Measurements from ENCODE around the gene SEC24A.
"Not testable (repeated sequence)": the region's sequence is repeated elsewhere in the genome, so short reads cannot be mapped to it uniquely, and the experiment has no call there.

The SEC24A gene

GRCh38 chr5:134715466-134715865, 66.9 kb downstream of the SEC24A start:
- not testable (repeated sequence) for H3K9me3 ChIP-seq (ENCODE audit: control insufficient read depth, low read depth, low read length); H3K9ac ChIP-seq (ENCODE audit: low read length); H3K4me1 ChIP-seq (ENCODE audit: control insufficient read depth, low read depth, low read length); H3K4me3 ChIP-seq (ENCODE audit: low read length); H3K27me3 ChIP-seq (ENCODE audit: control insufficient read depth, insufficient read depth, low read length); H3K27ac ChIP-seq (ENCODE audit: low read length)
- peaks cover 24% of the 10 kb centered on the region for H3K36me3 ChIP-seq (ENCODE audit: control insufficient read depth, low read depth, low read length)

DNA sequence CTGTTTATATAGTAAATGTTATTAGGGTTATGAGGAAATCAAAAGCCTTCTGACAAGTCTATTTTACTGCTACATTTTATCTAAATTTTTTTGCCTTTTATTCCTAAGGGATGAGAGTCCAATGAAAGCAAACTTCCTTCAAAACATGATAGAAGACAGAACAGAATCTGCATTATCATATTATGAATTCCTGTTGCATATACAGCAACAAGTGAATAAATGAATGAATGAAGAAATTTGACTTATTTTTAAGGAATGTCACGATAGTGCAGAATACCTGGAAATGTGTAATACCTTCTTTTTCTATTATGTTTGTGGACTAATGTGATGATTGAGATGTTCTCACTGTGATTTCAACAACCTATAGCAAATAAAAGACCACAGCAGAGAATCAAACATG, 76.3 kb downstream of the SEC24A start:
- H3K27me3 ChIP-seq (ENCODE audit: control insufficient read depth, insufficient read depth, low read length) = no peaks in the 10 kb centered on the region
- no peaks in the 10 kb centered on the region for H3K4me1 ChIP-seq (ENCODE audit: control insufficient read depth, low read depth, low read length)
- H3K36me3 ChIP-seq (ENCODE audit: control insufficient read depth, low read depth, low read length) = peaks cover 18% of the 10 kb centered on the region
- no peaks in the 10 kb centered on the region for H3K9me3 ChIP-seq (ENCODE audit: control insufficient read depth, low read depth, low read length)
- no peak overlapping the region for H3K4me3 ChIP-seq (ENCODE audit: low read length)
- H3K27ac ChIP-seq (ENCODE audit: low read length) = no peak overlapping the region
- no peak overlapping the region for H3K9ac ChIP-seq (ENCODE audit: low read length)

- H3K9me3 ChIP-seq (ENCODE audit: control insufficient read depth, low read depth, low read length) = no peaks in the 10 kb centered on the region
- H3K27ac ChIP-seq (ENCODE audit: low read length) = no peak overlapping the region
- no peak overlapping the region for H3K4me3 ChIP-seq (ENCODE audit: low read length)
- H3K36me3 ChIP-seq (ENCODE audit: control insufficient read depth, low read depth, low read length) = no peaks in the 10 kb centered on the region
- no peak overlapping the region for H3K9ac ChIP-seq (ENCODE audit: low read length)
- no peaks in the 10 kb centered on the region for H3K27me3 ChIP-seq (ENCODE audit: control insufficient read depth, insufficient read depth, low read length)
- H3K4me1 ChIP-seq (ENCODE audit: control insufficient read depth, low read depth, low read length) = no peaks in the 10 kb centered on the region
Observed at GRCh38 chr5:134732819-134733218, 84.2 kb downstream of the SEC24A start.

GRCh38 chr5:134735243-134735642, 86.7 kb downstream of the SEC24A start:
- H3K27ac ChIP-seq (ENCODE audit: low read length) = no peak overlapping the region

GRCh38 chr5:134736173-134736812, 87.7 kb downstream of the SEC24A start:
- H3K36me3 ChIP-seq (ENCODE audit: control insufficient read depth, low read depth, low read length) = no peaks in the 10 kb centered on the region

More at GRCh38 chr5:134735243-134735642, 86.7 kb downstream of the SEC24A start:
- Histone ChIP-seq H3K9ac (ENCODE audit: low read length) (no peak overlapping the region), H3K4me3 (ENCODE audit: low read length) (no peak overlapping the region), H3K27me3 (ENCODE audit: control insufficient read depth, insufficient read depth, low read length) (no peaks in the 10 kb centered on the region), H3K9me3 (ENCODE audit: control insufficient read depth, low read depth, low read length) (no peaks in the 10 kb centered on the region), H3K36me3 (ENCODE audit: control insufficient read depth, low read depth, low read length) (no peaks in the 10 kb centered on the region), H3K4me1 (ENCODE audit: control insufficient read depth, low read depth, low read length) (no peaks in the 10 kb centered on the region)

DNA sequence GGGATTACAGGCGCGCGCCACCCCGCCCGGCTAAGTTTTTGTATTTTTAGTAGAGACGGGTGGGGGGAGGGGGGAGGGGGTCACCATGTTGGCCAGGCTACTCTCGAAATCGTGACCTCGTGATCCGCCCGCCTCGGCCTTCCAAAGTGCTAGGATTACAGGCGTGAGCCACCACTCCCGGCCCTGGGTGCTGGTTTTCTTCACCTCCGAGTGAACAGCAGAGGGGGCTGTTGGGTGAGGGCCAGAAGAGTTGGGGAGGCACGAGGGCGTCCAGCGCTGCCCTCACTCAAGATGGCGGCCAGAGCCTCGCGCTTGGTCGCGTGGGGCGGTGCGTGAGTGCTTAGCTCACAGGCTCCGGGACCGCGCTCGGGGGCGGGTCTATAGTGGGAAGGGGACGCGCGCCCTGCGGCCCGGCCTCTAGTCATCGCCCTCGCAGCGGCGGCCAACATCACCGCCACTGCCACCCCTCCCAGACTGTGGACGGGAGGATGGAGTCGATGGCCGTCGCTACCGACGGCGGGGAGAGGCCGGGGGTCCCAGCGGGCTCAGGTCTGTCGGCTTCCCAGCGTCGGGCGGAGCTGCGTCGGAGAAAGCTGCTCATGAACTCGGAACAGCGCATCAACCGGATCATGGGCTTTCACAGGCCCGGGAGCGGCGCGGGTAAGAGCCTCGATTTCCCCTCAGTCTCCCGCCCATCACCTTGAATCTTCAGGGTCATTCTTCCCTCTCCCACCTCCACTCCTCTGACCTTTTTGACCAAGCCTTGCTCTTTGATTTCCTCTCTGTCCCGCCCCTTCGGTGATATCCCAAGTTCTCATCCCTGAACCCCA, 89.8 kb downstream of the SEC24A start, which contains the start of gene CAMLG:
Gene CAMLG (plus strand): TSS at position 416 of the 830 bp plus-strand sequence. CDS start 73 bp downstream, at position 489.
- Histone ChIP-seq H3K4me3 (ENCODE audit: low read length) (peak within 1 kb of the TSS; percentile 99), H3K4me1 (ENCODE audit: control insufficient read depth, low read depth, low read length) (no peaks in the 10 kb centered on the region), H3K9me3 (ENCODE audit: control insufficient read depth, low read depth, low read length) (no peaks in the 10 kb centered on the region), H3K27ac (ENCODE audit: low read length) (peak within 1 kb of the TSS; percentile 97), H3K27me3 (ENCODE audit: control insufficient read depth, insufficient read depth, low read length) (no peaks in the 10 kb centered on the region), H3K36me3 (ENCODE audit: control insufficient read depth, low read depth, low read length) (peaks cover 8% of the 10 kb centered on the region), H3K9ac (ENCODE audit: low read length) (peak within 1 kb of the TSS; percentile 94)

More at GRCh38 chr5:134736173-134736812, 87.7 kb downstream of the SEC24A start:
- no peaks in the 10 kb centered on the region for H3K27me3 ChIP-seq (ENCODE audit: control insufficient read depth, insufficient read depth, low read length)
- no peaks in the 10 kb centered on the region for H3K9me3 ChIP-seq (ENCODE audit: control insufficient read depth, low read depth, low read length)
- H3K27ac ChIP-seq (ENCODE audit: low read length) = no peak overlapping the region
- no peak overlapping the region for H3K4me3 ChIP-seq (ENCODE audit: low read length)
- H3K4me1 ChIP-seq (ENCODE audit: control insufficient read depth, low read depth, low read length) = no peaks in the 10 kb centered on the region
- no peak overlapping the region for H3K9ac ChIP-seq (ENCODE audit: low read length)

DNA sequence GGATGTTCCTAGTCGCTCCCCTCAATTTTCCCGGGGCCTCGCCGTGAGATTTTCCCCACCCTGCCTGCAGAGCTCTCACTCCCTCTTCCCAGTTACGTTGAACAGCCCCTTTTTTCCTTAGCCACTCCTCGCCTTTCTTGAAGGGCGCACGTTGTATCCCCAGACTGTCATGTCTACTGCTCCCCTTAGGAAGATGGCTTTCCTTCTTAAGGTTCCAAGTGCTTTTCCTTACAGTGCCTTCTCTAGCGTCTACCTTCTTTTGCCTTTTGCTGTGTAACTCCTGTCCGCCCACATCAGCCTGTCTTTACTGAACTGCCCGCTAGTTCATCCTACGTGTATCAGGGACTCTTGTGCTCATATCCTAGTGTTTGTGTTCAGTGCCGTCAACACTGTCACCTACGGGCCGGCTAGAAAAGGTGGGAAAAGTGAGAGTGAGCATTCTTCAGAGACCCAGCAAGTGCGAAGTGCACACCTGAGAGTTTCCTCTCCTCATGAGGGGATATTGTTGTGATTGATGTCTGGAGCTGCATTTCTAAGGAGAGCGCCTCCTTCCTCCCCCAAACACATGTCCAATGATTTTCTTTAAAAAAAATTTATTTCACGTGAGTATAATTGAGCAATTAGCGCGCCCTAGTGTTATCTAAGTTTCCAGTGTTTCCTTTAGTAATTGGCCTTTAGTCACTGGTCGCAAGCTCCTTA, 90.5 kb downstream of the SEC24A start:
- no peaks in the 10 kb centered on the region for H3K27me3 ChIP-seq (ENCODE audit: control insufficient read depth, insufficient read depth, low read length)
- H3K27ac ChIP-seq (ENCODE audit: low read length) = no peak overlapping the region
- peak overlapping the region; percentile 94 for H3K9ac ChIP-seq (ENCODE audit: low read length)
- H3K4me1 ChIP-seq (ENCODE audit: control insufficient read depth, low read depth, low read length) = no peaks in the 10 kb centered on the region
- H3K9me3 ChIP-seq (ENCODE audit: control insufficient read depth, low read depth, low read length) = no peaks in the 10 kb centered on the region
- peak overlapping the region; percentile 99 for H3K4me3 ChIP-seq (ENCODE audit: low read length)
- H3K36me3 ChIP-seq (ENCODE audit: control insufficient read depth, low read depth, low read length) = peaks cover 12% of the 10 kb centered on the region

- Histone ChIP-seq H3K9me3 (ENCODE audit: control insufficient read depth, low read depth, low read length) (no peaks in the 10 kb centered on the region), H3K9ac (ENCODE audit: low read length) (no peak overlapping the region), H3K4me1 (ENCODE audit: control insufficient read depth, low read depth, low read length) (no peaks in the 10 kb centered on the region), H3K27ac (ENCODE audit: low read length) (no peak overlapping the region), H3K4me3 (ENCODE audit: low read length) (no peak overlapping the region), H3K27me3 (ENCODE audit: control insufficient read depth, insufficient read depth, low read length) (no peaks in the 10 kb centered on the region), H3K36me3 (ENCODE audit: control insufficient read depth, low read depth, low read length) (peaks cover 15% of the 10 kb centered on the region)
Observed at GRCh38 chr5:134741052-134741451, 92.5 kb downstream of the SEC24A start.

DNA sequence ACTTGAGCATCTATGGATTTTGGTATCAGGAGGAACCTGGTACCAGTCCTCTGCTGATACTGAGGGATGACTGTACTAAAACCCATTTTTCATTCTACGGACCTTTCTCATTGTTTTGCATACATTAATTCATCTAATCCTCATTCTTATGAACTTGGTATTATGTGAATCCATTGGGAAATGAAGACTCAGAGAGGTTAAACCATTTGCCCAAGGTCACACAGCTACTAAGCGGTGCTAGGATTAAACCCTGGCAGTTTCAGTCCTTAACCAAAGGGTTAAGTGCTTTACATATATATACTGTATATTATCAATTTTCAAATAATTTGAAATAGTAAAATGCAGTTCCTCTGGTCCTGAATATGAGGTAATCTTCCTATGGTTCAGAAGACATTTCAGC, 93.5 kb downstream of the SEC24A start:
- Histone ChIP-seq H3K9me3 (ENCODE audit: control insufficient read depth, low read depth, low read length) (no peaks in the 10 kb centered on the region), H3K4me3 (ENCODE audit: low read length) (no peak overlapping the region), H3K27me3 (ENCODE audit: control insufficient read depth, insufficient read depth, low read length) (no peaks in the 10 kb centered on the region), H3K27ac (ENCODE audit: low read length) (no peak overlapping the region), H3K36me3 (ENCODE audit: control insufficient read depth, low read depth, low read length) (peaks cover 15% of the 10 kb centered on the region), H3K9ac (ENCODE audit: low read length) (no peak overlapping the region), H3K4me1 (ENCODE audit: control insufficient read depth, low read depth, low read length) (no peaks in the 10 kb centered on the region)

DNA sequence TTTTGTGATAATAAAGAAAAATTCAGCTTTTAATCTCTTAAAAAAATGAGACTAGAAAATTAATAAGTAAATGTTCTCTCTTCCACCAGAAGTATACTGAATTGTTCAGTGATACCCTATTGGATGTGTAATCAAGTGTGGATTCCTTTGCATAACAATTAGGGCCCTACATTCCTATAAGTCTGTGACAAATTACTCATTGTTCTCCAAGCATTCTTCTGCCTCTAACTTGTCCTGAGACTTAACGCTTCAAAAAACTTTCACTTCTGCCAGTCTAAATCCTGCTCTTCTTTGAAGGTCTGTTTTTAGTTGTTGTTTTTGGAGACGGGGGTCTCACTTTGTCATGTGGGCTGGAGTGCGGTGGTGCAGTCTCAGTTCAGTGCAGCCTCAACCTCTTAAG, 100.8 kb downstream of the SEC24A start:
- no peaks in the 10 kb centered on the region for H3K4me1 ChIP-seq (ENCODE audit: control insufficient read depth, low read depth, low read length)
- H3K27ac ChIP-seq (ENCODE audit: low read length) = no peak overlapping the region
- no peak overlapping the region for H3K4me3 ChIP-seq (ENCODE audit: low read length)
- peaks cover 13% of the 10 kb centered on the region for H3K36me3 ChIP-seq (ENCODE audit: control insufficient read depth, low read depth, low read length)
- no peak overlapping the region for H3K9ac ChIP-seq (ENCODE audit: low read length)
- H3K9me3 ChIP-seq (ENCODE audit: control insufficient read depth, low read depth, low read length) = no peaks in the 10 kb centered on the region
- H3K27me3 ChIP-seq (ENCODE audit: control insufficient read depth, insufficient read depth, low read length) = no peaks in the 10 kb centered on the region

- Histone ChIP-seq H3K27me3 (ENCODE audit: control insufficient read depth, insufficient read depth, low read length) (peaks cover 10% of the 10 kb centered on the region), H3K9ac (ENCODE audit: low read length) (peak overlapping the region; percentile 91), H3K4me1 (ENCODE audit: control insufficient read depth, low read depth, low read length) (peaks cover 12% of the 10 kb centered on the region), H3K36me3 (ENCODE audit: control insufficient read depth, low read depth, low read length) (no peaks in the 10 kb centered on the region), H3K27ac (ENCODE audit: low read length) (no peak overlapping the region), H3K4me3 (ENCODE audit: low read length) (peak overlapping the region; percentile 91), H3K9me3 (ENCODE audit: control insufficient read depth, low read depth, low read length) (no peaks in the 10 kb centered on the region)
Observed at GRCh38 chr5:134758176-134758503, 109.6 kb downstream of the SEC24A start.

Measured in iPS-18a (cell line).